K562 (cell line): ENCODE measurements around the gene PRTN3.

Experiments
- CREB1 ChIP-seq, 2 experiments: sonication (generic) in 1 of 2; formaldehyde crosslinking in 1 of 2; IDR thresholded peaks; 2 replicates each; pipeline versions ENCODE4 v1.6.1 to v1.8.0; 2012 to 2022; ENCODE audit warnings: inconsistent platforms in 1 of 2, mild to moderate bottlenecking in 1 of 2, missing genetic modification reagents in 1 of 2, moderate library complexity in 1 of 2
- MLLT1 ChIP-seq, 2 experiments: fragments of 450-650 bp; IDR thresholded peaks; 2 replicates each; pipeline ENCODE4 v1.6.1; 2016
- ZNF217 ChIP-seq: sonication (generic); formaldehyde crosslinking; IDR thresholded peaks from 2 replicates; pipeline ENCODE4 v1.8.0; 2022; ENCODE audit warnings: mild to moderate bottlenecking, missing genetic modification reagents

- TF ChIP-seq MLLT1 (IDR thresholded peaks at IDR 0.05): no peak
- TF ChIP-seq ZNF217 (CRISPR knock-in tag): no peak
- TF ChIP-seq CREB1 (IDR thresholded peaks at IDR 0.05): no peak
- TF ChIP-seq CREB1 (CRISPR knock-in tag; IDR thresholded peaks at IDR 0.05): no peak
Observed at GRCh38 chr19:873561-874041, 32.8 kb downstream of the PRTN3 start.
